Fibroblast of lung (primary cell): ENCODE data around the gene PDE4D.

Experiments
- EZH2 ChIP-seq: IDR thresholded peaks from 2 replicates; pipeline ENCODE4 v1.5.1; 2012; ENCODE audit warnings: low read length, control low read depth, mild to moderate bottlenecking; ENCODE audit errors: missing control alignments
- TF ChIP-seq, protein P1 (sequence below), 2 donors: IDR thresholded peaks in 1 of 2; conservative IDR thresholded peaks in 1 of 2; 1 replicate in 1 of 2; 2 replicates in 1 of 2; pipeline ENCODE4 v1.5.1; 2011 to 2012; ENCODE audit warnings: low read length in 2 of 2, control low read depth in 1 of 2, inconsistent platforms in 1 of 2, low read depth in 1 of 2, mild to moderate bottlenecking in 1 of 2

DNA sequence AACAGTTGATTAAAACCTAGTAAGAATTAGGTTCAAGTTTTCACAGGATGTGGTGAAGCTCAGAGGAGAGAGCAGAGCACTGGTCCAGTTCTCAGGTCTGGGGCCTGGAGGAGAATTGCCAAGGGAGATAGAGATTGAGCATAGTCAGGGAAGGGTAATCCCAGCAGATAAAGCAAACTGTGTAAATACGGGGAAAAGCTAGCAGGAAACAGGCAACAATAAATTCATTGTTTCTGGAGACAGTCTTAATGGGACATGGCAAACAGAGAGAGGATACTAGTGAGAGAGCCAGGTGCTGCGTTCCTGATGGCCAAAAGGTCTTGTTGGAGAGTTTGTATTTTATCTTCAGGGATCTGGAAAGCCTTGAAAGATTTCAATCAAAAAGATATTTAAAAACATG, 333.0 kb downstream of the PDE4D start:
- TF ChIP-seq, protein P1, sequence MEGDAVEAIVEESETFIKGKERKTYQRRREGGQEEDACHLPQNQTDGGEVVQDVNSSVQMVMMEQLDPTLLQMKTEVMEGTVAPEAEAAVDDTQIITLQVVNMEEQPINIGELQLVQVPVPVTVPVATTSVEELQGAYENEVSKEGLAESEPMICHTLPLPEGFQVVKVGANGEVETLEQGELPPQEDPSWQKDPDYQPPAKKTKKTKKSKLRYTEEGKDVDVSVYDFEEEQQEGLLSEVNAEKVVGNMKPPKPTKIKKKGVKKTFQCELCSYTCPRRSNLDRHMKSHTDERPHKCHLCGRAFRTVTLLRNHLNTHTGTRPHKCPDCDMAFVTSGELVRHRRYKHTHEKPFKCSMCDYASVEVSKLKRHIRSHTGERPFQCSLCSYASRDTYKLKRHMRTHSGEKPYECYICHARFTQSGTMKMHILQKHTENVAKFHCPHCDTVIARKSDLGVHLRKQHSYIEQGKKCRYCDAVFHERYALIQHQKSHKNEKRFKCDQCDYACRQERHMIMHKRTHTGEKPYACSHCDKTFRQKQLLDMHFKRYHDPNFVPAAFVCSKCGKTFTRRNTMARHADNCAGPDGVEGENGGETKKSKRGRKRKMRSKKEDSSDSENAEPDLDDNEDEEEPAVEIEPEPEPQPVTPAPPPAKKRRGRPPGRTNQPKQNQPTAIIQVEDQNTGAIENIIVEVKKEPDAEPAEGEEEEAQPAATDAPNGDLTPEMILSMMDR (conservative IDR thresholded peaks at IDR 0.05 in 1 of 2, IDR thresholded peaks at IDR 0.05 in 1 of 2; ENCODE audit: low read depth in 1 of 2, low read length in 2 of 2), result no peak
- no peak for TF ChIP-seq EZH2
